AG10803 (cell line): Measurements from ENCODE around the gene TGFBI.
A peak's percentile ranks its signal among the peaks of the same experiment; 100 is the strongest.

Source experiments
- DNase-seq: peaks from one replicate; pipeline ENCODE4 v3.0.0; 2010; ENCODE audit warnings: low read depth
- H3K4me3 ChIP-seq: 2 replicates; pipeline ENCODE4 v1.5.1; 2011; ENCODE audit warnings: mild to moderate bottlenecking, low read length, control low read depth
- TF ChIP-seq, protein P1 (sequence below): conservative IDR thresholded peaks from 2 replicates; pipeline ENCODE4 v1.5.1; 2011; ENCODE audit warnings: mild to moderate bottlenecking, low read length, control low read depth, inconsistent platforms

The TGFBI gene

DNA sequence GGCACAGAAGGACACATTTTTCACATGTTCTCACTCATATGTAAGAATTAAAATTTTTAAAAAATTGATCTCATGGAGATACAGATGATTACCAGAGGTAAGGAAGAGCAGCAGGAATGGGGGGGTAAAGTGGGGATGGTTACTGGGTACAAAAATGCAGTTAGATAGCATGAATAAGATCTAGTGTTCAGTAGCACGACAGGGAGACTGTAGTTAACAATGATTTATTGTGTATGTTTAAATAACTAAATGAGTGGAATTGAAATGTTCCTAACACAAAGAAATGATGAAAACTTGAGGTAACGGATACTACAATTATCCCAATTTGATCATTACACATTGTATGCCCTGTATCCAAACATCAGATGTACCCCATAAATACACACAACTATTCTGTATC lies 15.2 kb upstream of the TGFBI start:
- no peak for DNase-seq
- no peak overlapping the region for H3K4me3 ChIP-seq
- TF ChIP-seq, protein P1, sequence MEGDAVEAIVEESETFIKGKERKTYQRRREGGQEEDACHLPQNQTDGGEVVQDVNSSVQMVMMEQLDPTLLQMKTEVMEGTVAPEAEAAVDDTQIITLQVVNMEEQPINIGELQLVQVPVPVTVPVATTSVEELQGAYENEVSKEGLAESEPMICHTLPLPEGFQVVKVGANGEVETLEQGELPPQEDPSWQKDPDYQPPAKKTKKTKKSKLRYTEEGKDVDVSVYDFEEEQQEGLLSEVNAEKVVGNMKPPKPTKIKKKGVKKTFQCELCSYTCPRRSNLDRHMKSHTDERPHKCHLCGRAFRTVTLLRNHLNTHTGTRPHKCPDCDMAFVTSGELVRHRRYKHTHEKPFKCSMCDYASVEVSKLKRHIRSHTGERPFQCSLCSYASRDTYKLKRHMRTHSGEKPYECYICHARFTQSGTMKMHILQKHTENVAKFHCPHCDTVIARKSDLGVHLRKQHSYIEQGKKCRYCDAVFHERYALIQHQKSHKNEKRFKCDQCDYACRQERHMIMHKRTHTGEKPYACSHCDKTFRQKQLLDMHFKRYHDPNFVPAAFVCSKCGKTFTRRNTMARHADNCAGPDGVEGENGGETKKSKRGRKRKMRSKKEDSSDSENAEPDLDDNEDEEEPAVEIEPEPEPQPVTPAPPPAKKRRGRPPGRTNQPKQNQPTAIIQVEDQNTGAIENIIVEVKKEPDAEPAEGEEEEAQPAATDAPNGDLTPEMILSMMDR = no peak

DNA sequence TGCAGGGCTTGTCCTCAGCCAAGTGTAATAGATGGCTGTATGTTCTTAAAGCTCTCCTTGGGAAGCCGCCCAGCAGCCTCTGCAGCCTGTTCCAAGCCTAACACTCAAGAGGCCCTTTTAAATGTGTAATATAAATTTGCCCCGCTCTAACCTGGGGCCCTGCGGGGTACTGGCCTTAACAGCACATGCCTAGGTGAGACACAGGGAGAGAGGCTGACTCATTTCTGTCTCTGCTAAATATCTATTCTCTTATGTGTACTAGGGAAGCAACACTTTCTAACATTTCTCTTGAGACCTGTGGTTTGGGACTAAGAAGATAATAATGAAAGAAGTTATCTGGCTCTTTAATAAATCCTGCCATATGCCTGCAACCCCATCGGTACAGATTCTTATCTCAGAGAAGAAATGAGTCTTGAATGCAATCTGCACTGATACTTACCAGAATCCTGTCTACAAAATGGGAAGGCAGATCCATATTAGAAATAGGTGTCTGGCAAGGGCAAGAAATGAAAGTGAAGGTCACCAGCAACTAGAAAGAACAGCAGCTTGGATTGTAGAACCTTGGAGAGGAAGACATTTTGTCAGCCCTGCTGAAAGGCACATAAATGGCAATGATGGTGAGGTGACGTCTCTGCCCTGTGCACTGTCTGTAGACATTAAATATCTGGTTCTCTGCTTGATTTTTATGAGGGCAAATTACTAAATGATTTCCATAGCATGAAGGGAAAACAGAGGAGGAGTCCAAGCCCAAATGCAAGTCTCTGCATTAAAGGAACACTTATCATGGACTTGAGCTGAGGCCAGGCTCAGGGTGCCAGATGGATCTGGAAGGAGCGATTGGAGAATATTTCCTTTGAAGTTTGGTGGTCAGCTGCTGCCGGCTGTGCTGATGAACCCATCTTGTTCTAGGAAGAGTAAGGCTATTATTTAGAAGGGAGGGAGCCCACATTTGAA lies 14.5 kb upstream of the TGFBI start:
- TF ChIP-seq, protein P1 = no peak
- no peak overlapping the region for H3K4me3 ChIP-seq
- no peak for DNase-seq

DNA sequence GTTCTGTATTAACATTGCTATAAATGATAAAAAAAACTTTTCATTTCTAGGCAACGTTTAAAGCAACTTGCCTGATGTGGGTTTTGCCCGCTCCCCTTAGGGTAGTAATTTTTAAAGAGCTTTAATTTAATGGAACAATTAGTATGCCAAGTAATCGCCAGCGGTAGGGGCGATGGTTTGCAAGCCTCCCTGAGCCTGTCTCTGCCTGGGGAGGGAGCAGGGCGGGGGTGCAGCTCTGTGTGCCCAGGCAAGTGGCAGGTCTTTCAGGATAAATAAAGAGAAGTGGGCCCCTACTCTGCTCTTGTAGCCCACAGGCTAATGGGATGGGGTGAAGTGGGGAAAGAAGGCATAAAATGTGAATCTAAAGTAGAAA lies 13.8 kb upstream of the TGFBI start:
- TF ChIP-seq, protein P1 = no peak
- no peak overlapping the region for H3K4me3 ChIP-seq
- DNase-seq = no peak

DNA sequence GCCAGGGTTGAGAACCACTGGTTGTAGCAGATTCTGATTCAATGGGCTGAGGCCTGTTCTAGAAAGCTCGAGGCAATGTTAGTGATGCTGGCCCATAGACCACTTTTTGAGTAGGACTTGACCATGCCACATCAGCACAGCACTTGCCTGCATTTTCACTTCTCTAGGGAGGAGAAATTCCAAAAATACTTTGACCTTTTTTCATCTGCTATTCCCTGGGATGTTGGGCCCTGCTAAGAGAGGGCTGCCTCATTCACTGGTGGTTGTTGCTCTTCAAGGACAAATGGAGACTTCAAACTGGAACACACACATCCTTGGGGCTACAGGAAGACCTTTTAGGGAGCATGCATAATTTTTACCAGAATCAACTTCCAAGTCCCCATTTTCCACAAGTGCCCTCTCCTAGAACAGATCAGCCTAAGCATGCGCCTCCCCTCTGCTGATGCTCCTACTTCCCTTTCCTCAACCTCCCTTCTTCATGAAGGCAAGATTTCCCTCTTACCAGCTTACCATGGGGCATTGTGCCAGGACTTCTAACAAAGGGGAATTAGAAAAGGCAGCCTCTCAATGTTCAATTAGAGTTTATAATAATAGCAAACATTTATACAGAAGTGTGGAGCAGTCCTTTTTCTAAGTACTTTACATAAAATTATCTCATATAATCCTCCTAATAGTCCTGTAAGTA lies 12.7 kb upstream of the TGFBI start:
- DNase-seq = no peak
- TF ChIP-seq, protein P1 = no peak
- no peak overlapping the region for H3K4me3 ChIP-seq

DNA sequence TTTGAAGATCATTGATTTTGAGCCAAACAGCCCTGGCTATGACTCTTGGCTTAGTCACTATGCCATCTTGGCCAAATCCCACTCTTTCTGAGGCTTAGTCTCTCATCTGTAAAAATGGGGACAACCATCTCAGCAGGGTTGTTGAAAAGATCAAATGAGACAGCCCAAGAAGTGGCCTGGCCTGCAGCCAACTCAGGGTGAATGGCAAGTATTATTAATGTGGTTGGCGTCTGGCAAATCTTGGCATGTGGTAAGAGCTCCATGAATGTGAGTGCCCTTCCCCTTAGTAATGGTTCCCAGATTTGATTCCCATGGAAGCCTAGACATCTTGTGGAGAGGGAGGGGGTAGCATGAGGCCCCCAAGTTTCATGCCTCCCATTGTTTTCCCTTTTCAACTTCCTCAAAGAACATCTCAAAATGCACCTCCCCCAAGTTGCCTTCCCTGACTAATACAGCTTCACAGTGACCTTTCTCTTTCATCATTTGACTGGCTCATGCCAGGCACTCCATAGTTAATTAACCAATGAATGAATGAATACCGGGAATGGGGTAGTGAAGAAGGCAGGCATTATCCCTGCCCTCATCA lies 11.8 kb upstream of the TGFBI start:
- H3K4me3 ChIP-seq = no peak overlapping the region
- DNase-seq = peak; percentile 92
- TF ChIP-seq, protein P1 = peak; percentile 18

DNA sequence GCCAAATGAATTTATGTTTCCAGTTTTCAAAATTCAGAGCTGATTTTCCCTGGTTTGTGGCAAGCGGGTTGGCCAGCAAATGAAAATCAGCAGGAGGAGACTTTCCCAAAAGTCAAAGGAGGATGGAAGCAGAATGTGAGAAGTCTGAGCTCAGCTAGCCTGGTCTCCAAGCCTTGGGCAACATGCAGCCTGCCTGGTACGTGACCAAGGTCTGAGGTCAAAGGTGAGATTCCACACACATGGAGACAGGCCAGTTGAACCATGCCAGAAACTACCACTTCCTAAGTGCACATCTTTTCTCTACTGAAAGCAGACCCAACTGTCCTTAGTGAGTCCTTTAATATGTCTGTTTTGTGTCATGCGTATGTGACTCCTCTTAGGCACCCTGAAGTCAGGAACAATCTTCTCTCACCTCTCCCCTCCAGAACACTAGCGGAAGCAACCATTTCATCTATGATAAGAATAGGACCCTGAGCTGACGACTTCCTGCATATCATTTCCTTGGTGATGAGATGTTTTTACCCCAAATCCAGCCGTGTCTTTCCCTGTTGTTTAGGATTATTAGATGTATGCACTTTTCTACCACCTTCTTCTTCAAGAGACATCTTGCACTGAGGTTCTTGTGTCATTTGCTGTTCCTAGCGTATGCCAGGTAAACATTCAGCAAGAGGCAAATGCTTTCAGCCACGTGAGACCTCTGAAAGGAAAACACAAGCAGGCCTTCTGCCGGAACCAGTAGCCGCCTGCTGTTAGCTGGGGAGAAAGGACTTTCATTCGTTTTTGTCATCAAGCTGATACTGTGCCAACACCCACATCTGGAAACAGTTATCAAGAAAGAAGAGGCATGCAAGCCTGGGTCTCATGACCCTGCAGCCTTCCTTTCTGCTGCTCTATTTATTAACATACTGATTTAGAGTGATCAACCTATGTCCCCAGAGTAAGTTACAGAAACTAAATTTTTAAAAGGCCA lies 9.7 kb upstream of the TGFBI start:
- no peak overlapping the region for H3K4me3 ChIP-seq
- TF ChIP-seq, protein P1 = peak; percentile 74
- DNase-seq = peak; percentile 99
